H1 (cell line): Measurements from ENCODE around the gene SPINT2. TPM values are rescaled to one million over a fixed set of nuclear protein-coding genes. Genes with fewer than 3 reads are reported as not detected.

ENCODE experiments used
- CTCF ChIA-PET: fragments of 300-600 bp; sonication (Branson Sonifier 250); formaldehyde crosslinking; loops from one replicate; lab custom pipeline; 2021; ENCODE audit not compliant: partially characterized antibody; lab: Charles Lee
- POLR2A ChIA-PET: fragments of 300-600 bp; sonication (Branson Sonifier 250); formaldehyde crosslinking; loops from one replicate; lab custom pipeline; 2021; ENCODE audit warnings: inconsistent platforms; ENCODE audit not compliant: partially characterized antibody; lab: Charles Lee
- DNase-seq, 2 experiments: peaks; one replicate each; pipeline versions ENCODE4 v3.0.0 to v3.0.0-alpha.2; 2010 to 2022; ENCODE audit warnings: low spot score in 2 of 2, low read depth in 1 of 2, mixed read lengths in 1 of 2
- FAIRE-seq: peaks from 2 replicates; lab custom pipeline; 2011; peaks lifted over from hg19 to GRCh38; lab: Jason Lieb, UNC
- H2AFZ ChIP-seq: 2 replicates; pipeline ENCODE4 v1.8.1; 2012; ENCODE audit warnings: low read length, inconsistent platforms
- H2AK5ac ChIP-seq: 2 replicates; pipeline ENCODE4 v1.6.1; 2013; ENCODE audit warnings: low read depth, low read length
- H2BK120ac ChIP-seq: replicated peaks from 2 replicates; pipeline ENCODE3; 2013; ENCODE audit warnings: low read depth, low read length, inconsistent platforms
- H2BK12ac ChIP-seq: 2 replicates; pipeline ENCODE4 v1.6.1; 2013; ENCODE audit warnings: low read depth, low read length
- H2BK15ac ChIP-seq: 2 replicates; pipeline ENCODE4 v1.6.1; 2013; ENCODE audit warnings: low read length
- H2BK20ac ChIP-seq: 2 replicates; pipeline ENCODE4 v1.6.1; 2013; ENCODE audit warnings: low read length
- H2BK5ac ChIP-seq: 2 replicates; pipeline ENCODE4 v1.6.1; 2013; ENCODE audit warnings: low read depth, low read length
- H3K14ac ChIP-seq: 2 replicates; pipeline ENCODE4 v1.6.1; 2013; ENCODE audit warnings: inconsistent platforms; ENCODE audit not compliant: insufficient read length
- H3K18ac ChIP-seq: 2 replicates; pipeline ENCODE4 v1.6.1; 2013; ENCODE audit warnings: low read length; ENCODE audit errors: extremely low read depth
- H3K23ac ChIP-seq: 2 replicates; pipeline ENCODE4 v1.6.1; 2013; ENCODE audit warnings: inconsistent platforms; ENCODE audit not compliant: insufficient read length
- H3K23me2 ChIP-seq: 2 replicates; pipeline ENCODE4 v1.6.1; 2013; ENCODE audit warnings: low read depth, low read length
- H3K27ac ChIP-seq: 2 replicates; pipeline ENCODE4 v1.6.1; 2011; ENCODE audit warnings: low read depth, low read length, inconsistent platforms
- H3K27me3 ChIP-seq, 4 experiments: replicated peaks in 1 of 4; 1 replicate in 1 of 4; 2 replicates in 3 of 4; pipeline versions ENCODE4 v1.6.1 to v1.8.1; 2011 to 2013; ENCODE audit warnings: low read length in 3 of 4, mild to moderate bottlenecking in 3 of 4, inconsistent platforms in 2 of 4, mixed read lengths in 2 of 4, moderate library complexity in 1 of 4; ENCODE audit not compliant: control insufficient read depth in 3 of 4, insufficient read depth in 3 of 4; ENCODE audit errors: extremely low read depth in 1 of 4
- H3K36me3 ChIP-seq, 4 experiments: 2 replicates each; pipeline versions ENCODE4 v1.6.1 to v1.8.1; 2011 to 2013; ENCODE audit warnings: mild to moderate bottlenecking in 4 of 4, low read length in 3 of 4, moderate library complexity in 2 of 4, control low read depth in 1 of 4, inconsistent platforms in 1 of 4; ENCODE audit not compliant: insufficient read depth in 4 of 4, control insufficient read depth in 2 of 4
- H3K4ac ChIP-seq: replicated peaks from 2 replicates; pipeline ENCODE3; 2013; ENCODE audit warnings: low read length, low read depth, mixed read lengths, inconsistent platforms; ENCODE audit not compliant: insufficient read length
- H3K4me1 ChIP-seq, 4 experiments: replicated peaks in 1 of 4; 1 replicate in 1 of 4; 2 replicates in 3 of 4; pipeline versions ENCODE4 v1.6.1 to v1.8.1; 2011 to 2013; ENCODE audit warnings: low read length in 3 of 4, inconsistent platforms in 2 of 4, mixed read lengths in 1 of 4; ENCODE audit not compliant: insufficient read depth in 4 of 4, control insufficient read depth in 3 of 4
- H3K4me2 ChIP-seq, 2 experiments: 2 replicates each; pipeline versions ENCODE4 v1.6.1 to v1.8.1; 2011 to 2013; ENCODE audit warnings: low read depth in 2 of 2, low read length in 2 of 2, control low read depth in 1 of 2, inconsistent platforms in 1 of 2, mild to moderate bottlenecking in 1 of 2; ENCODE audit not compliant: insufficient read depth in 1 of 2
- H3K4me3 ChIP-seq, 4 experiments: fragments of 200-600, 300-600 bp in 1 of 4; sonication (generic), shearing (Covaris generic), sonication (Bioruptor Twin) in 1 of 4; 2 replicates each; pipeline versions ENCODE4 v1.5.1 to v1.8.1; 2011 to 2016; ENCODE audit warnings: low read length in 4 of 4, low read depth in 3 of 4, control low read depth in 2 of 4, inconsistent platforms in 2 of 4, mild to moderate bottlenecking in 2 of 4, mixed read lengths in 1 of 4, moderate library complexity in 1 of 4; ENCODE audit not compliant: insufficient read depth in 2 of 4; ENCODE audit errors: extremely low read depth in 1 of 4
- H3K56ac ChIP-seq: replicated peaks from 2 replicates; pipeline ENCODE3; 2013; ENCODE audit warnings: low read depth, mild to moderate bottlenecking, mixed read lengths, low read length, inconsistent platforms; ENCODE audit not compliant: insufficient read length
- H3K79me1 ChIP-seq: 2 replicates; pipeline ENCODE4 v1.6.1; 2013; ENCODE audit warnings: low read depth, low read length, control low read depth
- H3K79me2 ChIP-seq, 2 experiments: 2 replicates each; pipeline versions ENCODE4 v1.6.1 to v1.8.1; 2012 to 2013; ENCODE audit warnings: low read length in 2 of 2, mild to moderate bottlenecking in 2 of 2, inconsistent platforms in 1 of 2; ENCODE audit not compliant: insufficient read depth in 2 of 2, control insufficient read depth in 1 of 2
- H3K9ac ChIP-seq, 4 experiments: replicated peaks in 1 of 4; 1 replicate in 1 of 4; 2 replicates in 3 of 4; pipeline versions ENCODE4 v1.6.1 to v1.8.1; 2011 to 2013; ENCODE audit warnings: low read depth in 3 of 4, low read length in 3 of 4, control low read depth in 2 of 4, mild to moderate bottlenecking in 2 of 4, moderate library complexity in 2 of 4, inconsistent platforms in 1 of 4; ENCODE audit errors: extremely low read depth in 1 of 4
- H3K9me3 ChIP-seq, 2 experiments: 2 replicates each; pipeline versions ENCODE4 v1.6.1 to v1.8.1; 2012 to 2013; ENCODE audit warnings: mild to moderate bottlenecking in 2 of 2, moderate library complexity in 2 of 2, control low read depth in 1 of 2, inconsistent platforms in 1 of 2, low read depth in 1 of 2, low read length in 1 of 2, mixed read lengths in 1 of 2; ENCODE audit not compliant: insufficient read depth in 2 of 2
- H4K20me1 ChIP-seq, 2 experiments: replicated peaks in 1 of 2; 2 replicates each; pipeline versions ENCODE3 to v1.8.1; 2011 to 2013; ENCODE audit warnings: inconsistent platforms in 2 of 2, low read length in 2 of 2, mild to moderate bottlenecking in 1 of 2; ENCODE audit not compliant: insufficient read depth in 2 of 2, control insufficient read depth in 1 of 2
- H4K5ac ChIP-seq: 2 replicates; pipeline ENCODE4 v1.6.1; 2013; ENCODE audit warnings: low read length, low read depth, mixed read lengths, inconsistent platforms; ENCODE audit not compliant: insufficient read length
- H4K8ac ChIP-seq: 2 replicates; pipeline ENCODE4 v1.8.0; 2013; ENCODE audit warnings: mild to moderate bottlenecking, moderate library complexity, low read length, inconsistent platforms; ENCODE audit not compliant: insufficient read depth; ENCODE audit errors: extremely low read depth
- H4K91ac ChIP-seq: replicated peaks from 2 replicates; pipeline ENCODE3; 2013; ENCODE audit warnings: low read length, mixed read lengths, inconsistent platforms; ENCODE audit not compliant: insufficient read length
- ASH2L ChIP-seq: fragments of 200-600, 300-600 bp; sonication (generic); IDR thresholded peaks from one replicate; pipeline ENCODE4 v1.7.1; 2017; ENCODE audit warnings: low read length
- ATF2 ChIP-seq: IDR thresholded peaks from 2 replicates; pipeline ENCODE4 v1.6.1; 2012; ENCODE audit warnings: low read length, inconsistent platforms
- CBX5 ChIP-seq: fragments of 300-800, 300-1000 bp; sonication (generic); IDR thresholded peaks from 2 replicates; pipeline ENCODE4 v1.7.1; 2016; ENCODE audit warnings: antibody characterized with exemption, low read length, low read depth
- CTBP2 ChIP-seq: IDR thresholded peaks from 2 replicates; pipeline ENCODE4 v1.7.0; 2011; ENCODE audit warnings: borderline replicate concordance, mild to moderate bottlenecking, moderate library complexity, mixed read lengths, low read length; ENCODE audit not compliant: insufficient read depth, insufficient read length
- EGR1 ChIP-seq: IDR thresholded peaks from 2 replicates; pipeline ENCODE4 v1.6.1; 2011; ENCODE audit warnings: low read depth, low read length, borderline replicate concordance
- EZH2 ChIP-seq: fragments of 200-600 bp; sonication (generic); IDR thresholded peaks from 2 replicates; pipeline ENCODE4 v1.7.1; 2012; ENCODE audit warnings: low read depth, mild to moderate bottlenecking, moderate library complexity, low read length, inconsistent platforms; ENCODE audit not compliant: severe bottlenecking
- GTF2F1 ChIP-seq: IDR thresholded peaks from 2 replicates; pipeline ENCODE4 v1.6.1; 2012; ENCODE audit warnings: low read depth, low read length, improper control_type of control experiment, borderline replicate concordance
- KDM5A ChIP-seq: fragments of 200-600 bp; IDR thresholded peaks from 2 replicates; pipeline ENCODE4 v1.7.1; 2012; ENCODE audit warnings: mild to moderate bottlenecking, low read length, inconsistent platforms, mixed read lengths
- POU5F1 ChIP-seq: IDR thresholded peaks from 2 replicates; pipeline ENCODE4 v1.6.1; 2011; ENCODE audit warnings: low read depth, mild to moderate bottlenecking, low read length, moderate library complexity
- SAP30 ChIP-seq: fragments of 300-600 bp; sonication (generic); IDR thresholded peaks from 2 replicates; pipeline ENCODE4 v1.7.1; 2012; ENCODE audit warnings: low read length, moderate library complexity, mild to moderate bottlenecking, inconsistent platforms; ENCODE audit not compliant: insufficient read depth, insufficient replicate concordance
- WGBS, 2 experiments: shearing (Covaris generic) in 1 of 2; methylation state at CpG; one replicate each; pipeline versions ENCODE4 v1.1.6 to v1.1.7; 2013 to 2015; ENCODE audit warnings: low lambda C conversion rate in 2 of 2, mixed read lengths in 2 of 2, inconsistent platforms in 1 of 2, low coverage in 1 of 2, missing lambda C conversion rate in 1 of 2; ENCODE audit not compliant: insufficient replicate concordance in 2 of 2, insufficient coverage in 1 of 2, insufficient read length in 1 of 2; ENCODE audit errors: extremely low coverage in 1 of 2, missing lambda C conversion rate in 1 of 2; 5-methylcytosine and 5-hydroxymethylcytosine counted together
- polyA plus RNA-seq, 7 experiments: library from polyadenylated mRNA; depleted of rRNA in 3 of 7; stranded (reverse) in 5 of 7; unstranded in 2 of 7; fragments of >200 nt in 5 of 7; fragments of 200-250 nt in 2 of 7; gene quantifications; 1 replicate in 5 of 7; 2 replicates in 1 of 7; 4 replicates in 1 of 7; pipeline versions ENCODE4 v1.2.1 to v1.2.3, GENCODE V29; 2011 to 2013; ENCODE audit warnings: missing spikeins in 2 of 7, mixed read lengths in 2 of 7
- total RNA-seq: library from RNA; stranded (reverse); fragmentation: NEBNext Ultra II Directional; extraction: Animal tissue kit (Norgen Biotek cat#: 25700); gene quantifications from 2 replicates; pipeline ENCODE4 v1.2.1, GENCODE V29; 2021

Gene SPINT2
- total and polyA plus RNA-seq, 2 of the 8 experiments (the other 6 are each of a cell fraction or from before 2014, with no cell fraction given), result 294 to 296 TPM

GRCh38 chr19:38308006-38308766, 43.8 kb downstream of the SPINT2 start:
- Histone ChIP-seq H4K5ac (no peak overlapping the region), H3K56ac (no peak overlapping the region), H3K79me2 (peaks cover 0 to 15% of the 10 kb centered on the region in 2 experiments; a peak in 2 of 4 replicates), H3K23me2 (peaks cover 12% of the 10 kb centered on the region; the same call in 1 of the 2 replicates), H2BK12ac (no peak overlapping the region), H2BK5ac (no peak overlapping the region), H2BK20ac (no peak overlapping the region), H3K18ac (no peak overlapping the region), H3K4me1 (peaks cover 0 to 14% (median 4%) of the 10 kb centered on the region in 4 experiments; a peak in 4 of 7 replicates), H3K27me3 (no peaks in the 10 kb centered on the region; a peak in 1 of 7 replicates), H3K27ac (no peak overlapping the region), H2BK120ac (no peak overlapping the region), H2AK5ac (no peak overlapping the region), H3K9ac (no peak overlapping the region; a peak in 1 of 7 replicates), H3K4ac (no peak overlapping the region), H3K23ac (no peak overlapping the region), H4K91ac (no peak overlapping the region), H2BK15ac (no peak overlapping the region), H4K20me1 (peaks cover 4 to 16% of the 10 kb centered on the region in 2 experiments), H3K4me3 (no peak overlapping the region), H4K8ac (no peak overlapping the region), H3K4me2 (no peak overlapping the region), H3K14ac (no peak overlapping the region), H2AFZ (no peak overlapping the region), H3K36me3 (peaks cover 0 to 18% (median 9%) of the 10 kb centered on the region in 4 experiments; a peak in 5 of 8 replicates), H3K79me1 (peaks cover 8% of the 10 kb centered on the region), H3K9me3 (no peaks in the 10 kb centered on the region)
- POLR2A ChIA-PET, result interaction anchor here (1.2 kb wide), 1 partner anchor 11 kb away, joined by 3 read pairs; the partner anchor contains the start of gene KCNK6
- no peak for DNase-seq
- WGBS, 2 experiments, result 96% methylated on average over 8 of the region's 12 CpGs; no CpG with 5 or more reads in 1 of the 2 experiments
- CTCF ChIA-PET, result interaction anchor here (1.0 to 1.4 kb wide), 3 partner anchors 27 to 64 kb away, joined by 3 to 4 read pairs (median 4); partner anchors contain the start of gene CATSPERG
- no peak for FAIRE-seq
- no peak for TF ChIP-seq SAP30
- no peak for TF ChIP-seq CTBP2
- no peak for TF ChIP-seq GTF2F1
- TF ChIP-seq CBX5, result no peak
- TF ChIP-seq KDM5A, result no peak
- TF ChIP-seq POU5F1, result no peak
- no peak for TF ChIP-seq EZH2
- TF ChIP-seq ATF2, result no peak
- no peak for TF ChIP-seq ASH2L
- TF ChIP-seq EGR1, result no peak
